ENCODE results near the gene BMP7.
"Not testable (repeated sequence)": the region's sequence is repeated elsewhere in the genome, so short reads cannot be mapped to it uniquely, and the experiment has no call there.

BMP7 gene

DNA sequence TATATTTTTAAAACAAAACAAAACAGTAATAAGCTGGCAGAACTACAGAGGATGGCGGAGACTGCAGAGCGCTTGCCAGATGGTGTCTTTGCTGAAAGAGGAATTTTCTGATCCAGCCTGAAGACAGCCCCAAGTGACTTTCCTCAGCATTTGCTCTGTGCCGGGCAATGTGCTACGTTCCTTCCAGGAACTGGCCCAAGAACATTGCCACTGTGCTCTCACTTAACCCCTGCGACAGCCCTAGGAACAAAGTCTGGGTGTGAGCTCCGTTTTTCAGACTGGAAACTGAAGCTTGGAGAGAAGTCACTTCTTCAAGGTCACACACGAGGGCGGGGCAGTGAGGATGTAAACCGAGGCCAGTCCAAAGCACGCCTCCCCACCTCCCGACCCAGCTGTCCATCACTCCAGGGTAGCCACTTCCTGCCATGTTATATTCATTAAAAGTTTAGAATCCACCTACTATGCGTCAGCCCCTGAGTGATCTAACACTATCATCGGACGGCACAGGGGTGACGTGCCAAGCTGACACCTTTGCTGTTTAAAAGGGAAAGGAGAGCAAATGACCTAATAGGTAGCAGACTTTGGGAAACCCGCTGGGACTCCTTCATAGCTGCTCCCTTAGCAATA is 22.3 kb upstream of the BMP7 start:
- no peak for DNase-seq (ENCODE audit: extremely low read depth in 1 of 2, low read depth in 1 of 2)

DNA sequence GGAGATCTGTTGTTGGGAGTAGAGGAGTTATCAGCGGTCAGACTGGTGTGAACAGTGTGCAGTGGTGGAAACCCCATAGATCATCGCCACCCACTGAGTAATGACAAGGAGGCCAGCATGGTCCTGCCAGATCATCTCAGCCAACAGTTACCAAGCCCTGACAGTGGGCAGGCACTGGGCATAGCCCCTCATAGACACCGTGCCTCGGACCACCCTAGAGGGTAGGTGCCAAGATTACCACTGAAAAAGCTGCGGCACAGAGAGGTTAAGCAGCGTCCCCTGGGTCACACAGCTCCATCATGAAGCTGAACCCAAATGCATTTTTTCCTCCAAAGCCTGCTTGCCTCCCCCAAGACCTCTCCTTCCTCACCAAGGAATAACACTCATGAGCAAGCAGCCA is 21.5 kb upstream of the BMP7 start:
- no peak for DNase-seq (ENCODE audit: extremely low read depth in 1 of 2, low read depth in 1 of 2)

DNA sequence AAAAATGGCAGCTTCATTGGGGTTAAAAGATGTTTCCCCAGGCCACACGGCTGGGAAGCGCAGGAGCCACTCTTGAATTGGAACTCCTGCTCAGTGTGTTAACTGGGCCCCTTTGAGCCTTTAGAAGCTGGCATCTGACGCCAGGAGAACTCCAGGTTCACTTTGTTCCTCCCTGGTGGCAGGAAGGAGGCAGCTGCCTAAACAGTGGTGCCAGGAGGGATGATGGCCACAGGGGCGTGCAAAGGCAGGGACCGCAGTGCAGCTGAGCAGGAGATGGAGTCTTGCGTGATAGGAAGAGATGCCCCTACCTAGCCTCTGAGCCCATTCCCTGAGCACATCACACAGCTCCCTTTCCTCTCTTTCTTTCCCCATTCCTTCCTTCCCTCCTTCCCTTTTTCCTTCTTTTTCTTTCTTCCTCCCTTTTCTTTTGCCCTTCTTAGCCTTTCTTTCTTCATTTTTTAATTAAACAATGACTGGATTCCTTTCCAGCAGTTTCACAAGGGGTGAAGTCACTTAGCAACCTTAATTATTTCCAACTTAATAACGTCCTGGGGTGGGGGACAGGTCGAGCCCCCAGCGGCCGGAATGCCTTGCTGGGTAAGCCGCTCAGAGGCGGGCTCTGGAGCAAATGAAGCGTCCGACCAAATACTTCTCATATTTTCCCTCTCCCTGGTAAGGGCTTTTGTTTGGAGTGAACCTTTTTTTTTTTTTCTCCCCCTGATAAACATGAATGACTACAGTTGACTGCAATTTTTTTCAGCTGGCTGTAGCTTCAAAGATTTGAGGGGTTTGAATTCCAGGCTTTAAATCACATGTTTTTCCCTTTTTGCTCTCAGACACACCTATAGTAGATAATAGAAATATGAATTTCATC is 20.8 kb upstream of the BMP7 start:
- no peak for DNase-seq (ENCODE audit: extremely low read depth in 1 of 2, low read depth in 1 of 2)

DNA sequence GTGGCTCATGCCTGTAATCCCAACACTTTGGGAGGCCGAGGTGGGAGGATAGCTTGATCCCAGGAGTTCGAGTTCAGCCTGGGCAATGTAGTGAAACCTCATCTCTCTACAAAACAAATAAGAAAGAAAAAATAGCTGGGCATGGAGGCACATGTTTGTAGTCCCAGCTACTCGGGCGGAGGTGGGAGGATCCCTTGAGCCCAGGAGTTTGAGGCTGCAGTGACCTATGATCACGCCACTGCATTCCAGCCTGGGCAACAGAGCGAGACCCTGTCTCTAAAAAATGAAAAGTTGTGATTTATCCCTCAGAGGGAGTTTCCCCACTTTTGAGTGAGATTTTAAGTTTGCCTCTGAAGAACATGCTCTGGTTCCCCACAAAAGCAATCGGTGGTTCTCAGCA is 17.4 kb upstream of the BMP7 start:
- no peak for DNase-seq (ENCODE audit: extremely low read depth in 1 of 2, low read depth in 1 of 2)

DNA sequence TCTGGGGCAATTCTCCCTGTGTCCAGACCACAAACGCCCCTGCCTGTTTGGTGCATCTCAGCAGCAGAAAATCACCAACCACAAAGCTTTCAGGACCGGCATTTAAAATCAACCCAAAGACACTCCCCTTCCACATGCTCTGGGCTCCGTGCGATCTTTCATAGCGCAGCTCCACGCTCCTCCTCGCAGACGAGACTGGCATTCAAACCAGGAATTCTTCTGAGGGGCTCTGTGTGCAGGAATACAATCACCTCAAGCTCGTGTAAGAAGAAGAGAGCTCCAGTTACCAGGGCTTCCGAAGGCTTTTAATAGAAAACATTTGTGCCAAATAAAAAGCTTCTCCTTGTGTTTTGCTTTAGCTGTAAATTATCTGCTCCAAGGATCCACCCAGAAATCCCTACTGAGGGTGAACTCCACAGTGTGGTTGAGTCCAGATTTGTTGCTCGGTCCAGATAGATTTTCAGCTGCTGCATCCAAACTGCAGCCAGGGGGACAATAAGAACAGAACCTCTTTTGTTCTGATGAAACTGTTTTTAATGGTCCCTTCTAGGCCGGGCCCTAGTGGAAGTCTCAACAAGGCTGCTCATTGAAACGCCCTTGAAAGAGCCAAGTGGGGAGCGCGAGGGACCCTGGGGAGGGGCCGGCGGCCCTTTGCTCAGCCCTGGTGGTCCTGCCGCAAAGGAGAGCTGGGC is 16.4 kb upstream of the BMP7 start:
- DNase-seq (ENCODE audit: extremely low read depth in 1 of 2, low read depth in 1 of 2), result no peak

DNA sequence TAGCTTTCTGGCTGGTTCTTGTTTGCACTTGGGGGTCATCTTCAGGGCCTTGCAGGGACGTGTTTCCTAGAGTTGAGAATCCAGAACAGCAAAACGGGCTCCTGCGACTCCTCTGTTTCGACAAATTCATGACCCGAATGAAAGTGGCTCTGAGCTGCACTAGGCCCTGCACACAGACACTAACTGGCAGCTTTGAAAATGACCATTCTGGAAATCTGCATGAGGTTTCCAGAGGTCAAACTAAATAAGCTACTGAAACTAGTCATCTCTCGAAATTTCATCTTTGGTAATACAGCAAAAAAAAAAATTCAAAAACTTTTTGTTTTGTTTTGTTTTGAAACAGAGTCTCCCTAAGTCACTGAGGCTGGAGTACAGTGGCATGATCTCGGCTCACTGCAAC is 15.5 kb upstream of the BMP7 start:
- DNase-seq (ENCODE audit: extremely low read depth in 1 of 2, low read depth in 1 of 2), result no peak

DNA sequence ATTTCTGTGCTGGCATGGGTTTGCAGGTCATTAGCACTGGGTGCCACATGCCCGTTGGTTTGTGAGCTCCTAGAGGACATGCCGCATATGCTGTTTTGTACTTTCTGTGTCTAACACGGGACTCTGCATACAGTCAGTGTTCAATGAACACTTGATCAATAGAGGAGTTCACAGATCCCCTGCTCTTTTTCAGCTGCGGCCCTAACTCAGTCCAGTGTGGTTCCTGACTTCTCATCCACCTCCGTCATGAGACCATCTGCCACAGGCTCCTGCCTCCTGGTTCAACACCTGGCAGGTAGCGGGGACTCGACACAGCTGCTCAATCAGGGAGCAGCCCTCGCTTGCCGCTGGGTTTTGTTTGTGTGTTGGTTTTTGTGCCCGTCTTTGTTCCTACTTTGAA is 13.8 kb upstream of the BMP7 start:
- no peak for DNase-seq (ENCODE audit: extremely low read depth in 1 of 2, low read depth in 1 of 2)

DNA sequence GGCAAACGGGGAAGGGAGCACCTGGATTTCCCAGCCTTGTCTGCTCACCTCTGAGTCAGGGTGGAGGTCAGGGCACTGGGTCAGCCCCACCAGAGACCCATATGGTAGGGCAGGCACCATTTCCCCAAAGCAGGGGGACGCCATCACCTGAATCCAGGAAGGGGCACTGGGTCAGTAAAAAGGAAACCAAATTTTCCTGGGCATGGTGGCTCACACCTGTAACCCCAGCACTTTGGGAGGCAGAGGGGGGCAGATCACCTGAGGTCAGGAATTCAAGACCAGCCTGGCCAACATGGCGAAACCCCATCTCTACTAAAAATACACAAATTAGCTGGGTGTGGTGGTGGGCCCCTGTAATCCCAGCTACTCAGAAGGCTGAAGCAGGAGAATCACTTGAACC is 13.1 kb upstream of the BMP7 start:
- not testable (repeated sequence) for DNase-seq (ENCODE audit: extremely low read depth in 1 of 2, low read depth in 1 of 2)

DNA sequence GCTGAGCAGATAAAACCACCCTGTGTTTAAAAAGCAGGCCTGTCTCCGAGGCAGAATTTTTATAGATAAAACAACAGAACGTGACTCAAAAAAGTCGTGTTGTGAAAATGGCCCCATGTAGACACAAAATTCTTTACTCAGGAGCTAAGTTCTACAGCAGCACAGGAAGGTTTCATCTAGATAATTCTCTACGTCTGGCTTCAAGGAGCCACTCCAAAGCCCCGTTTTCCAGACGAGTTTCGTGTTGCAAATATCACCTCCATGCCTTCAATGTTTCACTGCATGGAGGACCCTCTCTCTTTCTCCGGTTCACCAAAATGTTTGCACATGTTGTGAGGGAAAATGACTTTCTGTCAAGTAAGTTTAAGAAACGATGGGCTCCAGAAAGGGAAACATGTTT is 12.0 kb upstream of the BMP7 start:
- DNase-seq (ENCODE audit: extremely low read depth in 1 of 2, low read depth in 1 of 2), result no peak

DNA sequence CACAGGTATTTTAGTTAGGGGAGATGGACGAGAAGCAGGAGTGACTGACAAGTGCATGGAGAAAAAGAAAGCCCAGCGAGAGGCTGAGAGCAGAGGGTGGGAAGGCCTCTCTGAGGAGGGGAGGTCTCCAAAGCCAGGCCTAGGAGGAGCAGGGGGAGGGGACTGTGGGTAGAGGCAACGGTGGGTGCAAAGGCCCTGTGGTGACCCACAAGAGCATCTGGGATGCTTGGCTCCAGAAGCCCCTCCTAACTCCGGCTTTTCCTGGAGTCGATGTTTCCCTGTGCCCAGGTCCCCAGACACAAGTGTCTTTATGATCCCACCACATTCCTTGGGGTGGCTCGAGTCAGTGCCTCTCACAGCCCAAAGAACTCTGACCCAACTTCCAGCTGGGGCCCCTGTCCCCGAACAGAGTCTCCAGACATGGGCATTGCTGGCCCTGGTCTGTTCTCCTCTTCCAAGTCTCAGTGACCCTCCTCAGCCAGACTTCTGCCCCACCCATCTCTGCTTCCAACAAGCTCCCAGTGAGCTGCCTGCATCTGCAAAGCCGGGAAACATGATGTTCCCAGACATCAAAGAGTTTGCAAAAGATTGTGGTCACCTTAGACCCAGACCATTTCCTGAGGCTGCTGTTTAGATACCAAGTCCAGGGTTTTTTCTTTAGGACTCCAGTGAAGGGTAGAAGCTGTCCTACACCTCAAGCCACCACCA is 11.1 kb upstream of the BMP7 start:
- DNase-seq (ENCODE audit: extremely low read depth in 1 of 2, low read depth in 1 of 2), result no peak

DNA sequence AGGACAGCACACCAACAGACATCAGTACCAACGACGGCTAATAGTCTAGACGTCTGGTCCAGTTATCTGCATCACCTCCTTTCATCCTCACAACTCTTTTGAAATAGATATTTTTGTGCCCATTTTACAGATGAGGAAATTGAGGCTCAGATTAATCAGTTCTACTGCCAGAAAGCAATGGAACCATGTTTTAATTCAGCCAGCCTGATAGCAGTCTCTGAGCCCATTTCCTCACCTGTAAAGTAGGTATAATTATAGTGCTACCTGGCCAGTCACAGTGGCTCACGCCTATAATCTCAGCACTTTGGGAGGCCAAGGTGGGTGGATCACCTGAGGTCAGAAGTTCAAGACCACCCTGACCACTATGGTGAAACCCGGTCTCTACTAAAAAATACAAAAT is 9.8 kb upstream of the BMP7 start:
- no peak for DNase-seq (ENCODE audit: extremely low read depth in 1 of 2, low read depth in 1 of 2)

DNA sequence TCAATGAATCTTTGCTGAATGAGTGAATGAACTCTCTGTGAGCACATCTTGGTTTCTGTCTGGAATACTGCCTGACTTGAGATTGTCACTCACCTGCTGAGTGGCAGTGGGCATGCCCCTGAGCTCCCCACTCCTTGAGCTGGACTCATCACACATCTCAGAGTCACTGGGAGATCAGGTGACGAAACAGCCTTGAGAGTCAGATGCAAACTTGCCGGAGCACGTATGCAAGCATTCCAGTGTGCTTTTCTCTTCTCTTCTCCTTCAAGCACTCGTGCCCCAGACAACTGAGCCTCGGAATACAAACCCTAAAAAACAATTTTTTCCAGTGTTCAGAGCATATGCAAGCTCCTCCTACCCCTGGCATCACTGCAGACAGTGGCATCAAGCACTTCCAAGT is 9.4 kb upstream of the BMP7 start:
- no peak for DNase-seq (ENCODE audit: extremely low read depth in 1 of 2, low read depth in 1 of 2)

DNA sequence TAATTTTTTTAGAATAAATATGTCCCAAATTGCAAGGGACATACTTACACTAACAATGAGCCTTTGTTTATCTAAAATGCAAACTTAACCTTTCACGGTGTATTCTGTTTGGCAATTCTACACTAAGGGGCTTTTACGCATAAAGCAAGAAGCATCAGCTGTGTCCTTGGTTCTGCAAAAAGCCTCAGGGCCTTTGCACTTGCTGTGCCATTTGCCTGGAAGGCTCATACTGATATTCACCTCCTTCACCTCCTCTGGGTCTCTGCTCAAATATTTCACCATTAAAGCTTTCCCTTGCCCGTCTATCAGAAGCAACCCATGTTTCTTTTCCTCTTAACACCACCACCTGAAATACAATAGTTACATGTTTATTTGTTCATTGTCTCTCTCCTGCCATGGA is 8.9 kb upstream of the BMP7 start:
- DNase-seq (ENCODE audit: extremely low read depth in 1 of 2, low read depth in 1 of 2), result no peak

DNA sequence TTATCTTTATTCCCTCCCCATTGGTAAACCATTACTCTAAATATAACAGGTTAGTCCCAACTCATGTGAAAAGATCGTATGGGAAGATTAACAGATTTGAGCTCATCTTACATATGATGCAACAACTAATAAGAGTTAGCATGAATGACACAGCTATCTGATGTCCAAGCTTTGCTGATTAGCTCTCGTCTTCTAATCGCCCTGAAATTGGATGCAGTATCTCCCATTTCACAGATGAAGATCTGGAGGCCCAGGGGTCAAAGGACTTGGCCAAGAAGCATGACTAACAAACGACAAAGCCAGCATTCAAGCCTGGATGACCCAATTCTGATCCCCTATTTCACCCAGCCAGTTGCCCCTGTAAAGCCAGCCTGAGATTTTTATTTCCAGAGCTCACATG is 8.4 kb upstream of the BMP7 start:
- DNase-seq (ENCODE audit: extremely low read depth in 1 of 2, low read depth in 1 of 2), result no peak

DNA sequence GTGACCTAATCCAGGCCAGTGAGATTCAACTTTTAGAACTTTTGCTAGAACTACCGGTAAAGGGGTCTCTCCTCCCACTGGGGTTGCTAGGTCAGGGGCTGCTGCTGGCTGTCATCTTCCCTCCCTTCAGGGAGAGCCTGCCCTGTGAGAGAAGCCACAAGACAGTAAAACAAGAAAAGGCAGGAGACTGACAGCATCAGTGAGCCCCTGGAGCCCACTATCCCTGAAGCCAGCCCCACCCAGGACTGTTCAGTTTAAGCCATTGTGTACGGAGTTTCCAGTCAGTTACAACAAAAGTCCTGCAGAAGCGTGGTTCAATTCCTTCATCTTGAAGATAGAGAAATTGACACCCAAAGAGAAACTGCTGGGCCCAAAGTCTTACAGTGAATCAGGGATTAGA is 7.9 kb upstream of the BMP7 start:
- DNase-seq (ENCODE audit: extremely low read depth in 1 of 2, low read depth in 1 of 2), result no peak

DNA sequence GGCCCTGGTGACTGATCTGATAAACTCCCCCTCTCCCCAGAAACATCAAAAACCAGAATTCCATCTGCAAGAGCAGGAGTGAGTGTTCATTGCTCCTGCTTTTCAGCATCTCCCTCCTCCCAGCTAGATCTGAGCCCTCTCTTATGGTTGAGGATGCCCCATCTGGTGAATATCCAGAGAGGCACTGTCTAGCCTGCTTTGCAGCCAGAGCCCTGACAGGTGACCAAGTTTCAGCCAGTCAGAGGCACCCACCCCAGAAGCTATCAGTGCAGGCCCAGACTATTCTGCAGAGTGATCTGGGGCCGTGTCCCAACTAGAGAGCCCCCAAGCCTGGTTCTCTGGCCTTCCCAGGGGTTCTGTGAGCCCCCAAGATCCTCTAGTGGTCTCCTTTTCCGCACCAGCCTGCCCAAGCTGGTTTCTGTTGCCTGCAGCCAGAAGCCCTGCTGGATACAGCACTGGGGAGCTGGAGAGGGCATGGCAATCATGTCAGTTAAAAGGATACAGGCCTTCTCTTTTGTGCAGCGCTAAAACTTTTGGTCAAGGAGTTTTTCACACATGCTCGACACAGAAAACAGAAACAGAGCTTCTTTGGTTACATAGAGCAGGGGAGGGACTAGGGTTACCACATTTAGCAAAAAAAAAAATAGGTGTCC is 6.6 kb upstream of the BMP7 start:
- DNase-seq (ENCODE audit: extremely low read depth in 1 of 2, low read depth in 1 of 2), result no peak

DNA sequence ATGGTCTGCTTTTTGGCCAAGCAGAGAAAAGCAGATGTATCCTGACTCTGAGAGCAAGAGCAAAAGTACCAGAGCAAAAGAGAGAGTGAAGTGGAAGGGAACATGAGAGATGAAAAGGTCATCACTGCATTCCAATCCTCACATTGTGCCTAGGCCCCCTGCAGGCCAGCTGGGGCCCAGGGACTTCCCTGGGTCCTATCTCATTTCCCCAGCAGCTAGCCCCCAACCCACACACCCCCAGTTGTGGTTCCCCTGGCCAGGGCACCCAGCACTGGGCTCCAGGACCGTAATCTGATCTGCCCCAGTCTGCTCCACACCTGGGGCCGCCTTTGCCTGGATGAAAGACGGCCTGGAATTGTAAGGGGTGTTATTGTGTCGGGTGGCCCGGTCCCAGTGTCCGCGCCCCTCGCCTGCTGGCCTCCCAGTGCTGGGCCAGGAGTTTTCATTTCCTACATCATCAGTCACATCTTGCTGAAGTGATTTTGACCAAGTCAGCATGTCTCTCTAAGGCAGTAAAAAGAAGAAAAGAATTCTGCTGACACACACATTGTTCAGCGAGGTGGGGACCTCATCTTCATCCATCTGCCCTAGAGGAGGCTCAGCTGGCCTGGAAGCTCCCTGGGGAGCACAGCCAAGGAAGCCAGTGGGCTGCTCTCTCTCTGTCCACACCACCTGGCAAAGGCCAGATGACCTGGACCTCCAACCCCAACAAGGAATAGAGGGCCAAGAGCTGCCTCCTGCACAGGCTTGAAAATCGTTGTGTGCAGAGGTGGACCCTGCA is 4.0 kb upstream of the BMP7 start:
- no peak for DNase-seq (ENCODE audit: extremely low read depth in 1 of 2, low read depth in 1 of 2)

DNA sequence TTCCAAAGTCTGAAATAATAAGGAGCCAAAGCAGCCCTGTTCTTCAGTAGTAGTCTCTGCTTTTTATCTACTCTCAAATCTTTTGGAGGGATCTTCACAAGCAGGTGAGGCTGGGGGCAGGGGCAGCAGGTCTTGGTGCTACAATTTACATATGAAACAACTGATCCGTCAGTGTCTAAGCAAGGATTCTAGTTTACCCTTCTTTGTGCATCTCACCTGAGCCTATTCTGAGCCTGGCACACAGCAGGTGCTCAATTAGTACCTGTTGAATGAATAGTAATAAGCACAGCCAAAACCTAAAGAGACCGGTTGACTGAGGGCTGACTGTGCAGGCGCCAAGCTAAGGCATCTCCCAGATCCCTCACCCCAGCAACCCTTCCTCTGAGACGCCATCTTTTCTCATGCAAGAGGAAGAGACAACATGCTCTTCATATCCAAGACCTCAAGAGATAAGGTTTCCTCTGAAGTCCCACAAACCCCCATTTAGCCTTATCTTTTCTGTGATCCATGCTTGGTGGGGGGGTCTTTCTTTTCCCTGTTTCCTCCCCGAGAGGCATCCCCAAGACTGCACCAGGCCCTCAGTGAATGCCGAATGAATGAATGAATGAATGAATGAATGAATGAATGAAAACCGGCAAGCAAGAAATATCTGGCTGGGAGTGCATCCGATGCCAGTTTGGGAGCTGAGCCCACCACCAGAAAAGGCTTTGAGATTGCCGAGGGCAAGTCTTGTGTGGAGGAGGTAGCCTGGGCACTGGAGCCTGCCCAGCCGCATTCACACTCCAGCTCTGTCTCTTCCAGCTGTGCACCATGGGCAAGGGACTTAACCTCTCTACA is 2.9 kb upstream of the BMP7 start:
- DNase-seq (ENCODE audit: extremely low read depth in 1 of 2, low read depth in 1 of 2), result no peak

DNA sequence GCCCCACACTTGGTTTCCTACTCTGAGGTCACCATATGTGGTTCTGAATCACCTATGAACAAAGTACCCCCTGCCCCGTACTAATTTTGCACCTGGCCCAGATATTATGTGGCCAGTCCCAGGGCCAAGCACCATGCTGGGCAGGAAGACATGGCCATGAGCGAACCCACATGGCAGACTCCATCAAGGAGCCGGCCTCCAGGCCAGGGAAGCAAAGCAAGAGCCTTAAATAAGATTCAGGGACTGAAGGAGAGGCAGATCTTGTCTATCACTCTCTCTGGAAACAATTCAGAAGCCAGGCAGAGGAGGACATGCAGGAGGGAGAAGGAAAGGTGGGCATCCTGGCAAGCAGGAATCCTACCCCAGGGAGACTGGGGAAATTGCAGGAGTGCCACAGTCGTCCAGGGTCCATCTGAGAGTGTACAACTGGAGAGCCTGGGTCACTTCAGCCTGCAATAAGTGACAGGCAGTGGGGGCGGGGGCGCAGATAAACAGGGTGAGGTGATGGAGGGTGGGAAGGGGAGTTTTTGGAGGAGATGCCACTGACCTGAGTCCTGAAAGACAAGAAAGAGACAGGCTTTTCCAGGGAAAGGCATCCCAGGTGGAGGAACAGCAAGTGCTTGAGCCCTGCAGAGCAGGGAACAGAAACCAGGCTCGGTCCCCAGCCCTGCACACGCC is 2.1 kb upstream of the BMP7 start:
- DNase-seq (ENCODE audit: extremely low read depth in 1 of 2, low read depth in 1 of 2), result no peak

Measured in stimulated activated CD8-positive, alpha-beta memory T cell treated with anti-CD3 and anti-CD28 coated beads, Interleukin-7, amount 100 ng/mL, for 48 hours (primary cell).